Hematopoietic multipotent progenitor cell treated with erythropoietin and hydrocortisone succinate and interleukin-3 and kit ligand, for 8 days (in vitro differentiated cells): Measurements from ENCODE around the gene NEK9.
A peak's percentile ranks its signal among the peaks of the same experiment; 100 is the strongest.
"Not testable (repeated sequence)": the region's sequence is repeated elsewhere in the genome, so short reads cannot be mapped to it uniquely, and the experiment has no call there.

Experiments used
- DNase-seq: peaks from one replicate; pipeline ENCODE4 v3.0.0-alpha.2; 2015

NEK9 gene

DNA sequence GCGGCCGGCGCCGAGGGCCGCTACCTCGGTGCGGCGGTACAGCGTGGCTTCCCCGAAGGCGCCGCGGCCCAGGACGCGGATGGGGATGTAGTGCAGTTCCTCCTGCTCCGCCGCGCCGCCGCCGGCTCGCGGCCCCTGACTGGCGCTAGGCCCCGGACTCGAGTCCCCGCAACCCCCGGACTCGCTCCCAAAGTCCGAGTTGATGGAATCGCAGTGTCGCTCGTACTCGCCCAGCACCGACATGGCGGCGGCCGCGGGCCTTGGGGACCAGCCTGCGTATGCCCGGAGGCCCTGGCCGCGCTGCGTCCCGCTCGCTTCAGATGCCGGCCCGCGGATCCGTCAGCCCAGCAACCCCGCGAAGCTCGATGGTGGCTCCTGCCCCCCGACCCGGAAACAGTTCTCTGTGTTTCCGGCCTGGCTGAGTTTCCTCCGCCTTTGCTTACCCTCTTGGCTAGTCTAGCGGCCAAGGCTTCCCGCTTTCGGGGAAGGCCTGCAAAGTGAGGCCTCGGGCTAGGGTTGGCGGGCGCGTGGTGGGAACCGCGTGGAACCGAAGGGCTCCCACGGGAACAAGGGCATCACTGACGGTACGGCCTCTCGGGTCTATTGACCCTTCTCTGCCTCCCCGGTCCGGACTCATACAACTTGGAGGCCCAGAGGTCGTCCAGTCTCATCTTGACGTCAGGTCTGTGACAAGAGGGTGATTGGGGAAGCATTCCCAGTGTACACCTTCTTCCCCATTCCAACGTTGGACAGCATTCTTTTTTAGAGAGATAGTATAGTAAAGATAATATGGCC lies at the start of gene NEK9:
TSS of gene NEK9 (minus strand) at position 370 of the 795 bp plus-strand sequence. CDS start at position 243, 127 bp downstream.
- DNase-seq = peak; percentile 91

DNA sequence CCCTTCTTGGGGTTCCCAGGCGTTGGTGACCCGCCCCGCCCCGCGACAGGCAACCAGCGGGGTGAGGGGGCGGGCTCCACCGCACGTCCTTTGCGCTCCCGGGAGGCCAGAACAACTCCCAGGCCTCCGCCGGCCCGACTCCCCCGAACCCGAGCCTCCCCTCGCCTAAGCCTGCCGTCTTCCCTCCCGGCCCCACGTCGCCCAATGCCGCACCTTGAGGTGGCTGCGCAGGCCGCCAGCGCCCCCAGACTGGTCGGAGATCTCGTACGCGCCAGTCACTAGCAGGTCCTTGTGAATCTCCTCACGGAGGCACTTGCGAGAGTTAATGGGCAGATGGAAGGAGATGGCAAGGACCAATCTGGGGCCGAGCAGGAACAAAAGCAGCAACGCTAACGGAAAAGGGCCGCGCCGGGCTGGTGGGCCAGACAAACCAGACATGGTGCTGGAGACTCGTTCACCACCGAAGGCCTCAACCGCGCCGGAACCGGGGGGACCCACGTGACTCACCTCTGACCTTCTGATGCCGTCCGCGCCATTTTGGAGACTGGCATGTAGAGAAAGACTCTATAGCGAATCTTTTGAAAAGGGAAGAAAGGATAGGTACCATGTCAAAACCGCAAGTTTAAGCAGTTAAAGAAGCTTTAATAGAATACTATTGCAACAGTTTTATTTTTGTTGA lies 49.4 kb upstream of the NEK9 start, which contains the start of gene TMED10:
TSS of gene TMED10 (minus strand) at position 471 of the 679 bp plus-strand sequence. CDS start at position 438, 33 bp downstream.
- DNase-seq = peak; percentile 92

DNA sequence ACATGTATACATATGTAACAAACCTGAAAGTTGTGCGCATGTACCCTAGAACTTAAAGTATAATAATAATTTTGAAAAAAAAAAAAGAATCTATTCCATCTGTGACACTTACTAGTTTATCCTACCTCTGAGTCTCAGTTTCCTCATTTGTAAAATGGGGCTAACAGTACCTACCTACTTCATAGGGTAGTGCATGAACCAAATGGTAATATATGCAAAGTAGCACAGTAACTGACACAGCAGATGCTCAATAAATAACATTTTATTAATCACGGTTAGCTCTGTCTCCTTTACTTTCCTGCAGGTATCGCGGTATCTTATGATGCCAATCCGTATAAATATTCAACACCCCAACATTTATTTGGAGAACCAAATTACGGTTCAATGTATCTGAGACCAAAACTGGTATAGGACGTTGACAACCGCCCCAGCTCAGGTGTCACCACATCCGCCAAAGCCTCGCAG lies 48.9 kb upstream of the NEK9 start:
- DNase-seq = no peak

DNA sequence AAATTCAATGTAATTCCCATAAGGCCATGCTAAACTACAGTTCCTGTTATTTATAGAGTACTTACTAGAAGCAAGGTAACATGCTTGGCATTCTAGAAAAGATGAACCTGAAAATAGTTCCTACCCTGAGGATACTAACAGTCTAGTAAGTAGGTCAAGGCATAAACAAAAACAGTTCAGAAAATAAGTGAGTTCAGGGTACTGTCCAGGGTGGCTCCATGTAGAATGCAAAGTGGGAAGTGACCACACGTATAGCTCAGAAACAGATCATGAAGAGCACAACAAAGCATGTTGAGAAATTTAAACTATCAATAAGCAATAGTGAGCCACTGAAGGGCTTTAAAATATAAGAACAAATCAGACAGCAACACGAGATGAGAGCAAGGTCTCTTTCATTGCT lies 47.2 kb upstream of the NEK9 start:
- DNase-seq = no peak

DNA sequence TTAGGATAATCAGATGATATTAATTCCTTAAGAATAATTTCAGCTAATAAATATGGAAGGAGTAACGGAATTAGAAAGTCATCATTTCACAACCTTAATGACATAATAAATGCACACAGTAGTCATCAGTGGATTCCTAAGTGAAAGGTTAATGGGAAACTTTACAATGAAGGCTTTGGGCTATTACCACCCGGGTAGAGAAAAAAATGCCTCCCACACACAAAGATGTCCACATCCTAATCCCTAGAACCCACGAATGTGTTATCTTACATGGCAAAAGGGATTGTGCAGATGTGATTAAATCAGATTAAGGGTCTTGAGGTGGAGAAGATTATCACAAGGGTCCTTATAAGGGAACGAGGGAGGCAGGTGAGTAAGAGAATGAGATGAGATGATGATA lies 43.9 kb upstream of the NEK9 start:
- DNase-seq = no peak

DNA sequence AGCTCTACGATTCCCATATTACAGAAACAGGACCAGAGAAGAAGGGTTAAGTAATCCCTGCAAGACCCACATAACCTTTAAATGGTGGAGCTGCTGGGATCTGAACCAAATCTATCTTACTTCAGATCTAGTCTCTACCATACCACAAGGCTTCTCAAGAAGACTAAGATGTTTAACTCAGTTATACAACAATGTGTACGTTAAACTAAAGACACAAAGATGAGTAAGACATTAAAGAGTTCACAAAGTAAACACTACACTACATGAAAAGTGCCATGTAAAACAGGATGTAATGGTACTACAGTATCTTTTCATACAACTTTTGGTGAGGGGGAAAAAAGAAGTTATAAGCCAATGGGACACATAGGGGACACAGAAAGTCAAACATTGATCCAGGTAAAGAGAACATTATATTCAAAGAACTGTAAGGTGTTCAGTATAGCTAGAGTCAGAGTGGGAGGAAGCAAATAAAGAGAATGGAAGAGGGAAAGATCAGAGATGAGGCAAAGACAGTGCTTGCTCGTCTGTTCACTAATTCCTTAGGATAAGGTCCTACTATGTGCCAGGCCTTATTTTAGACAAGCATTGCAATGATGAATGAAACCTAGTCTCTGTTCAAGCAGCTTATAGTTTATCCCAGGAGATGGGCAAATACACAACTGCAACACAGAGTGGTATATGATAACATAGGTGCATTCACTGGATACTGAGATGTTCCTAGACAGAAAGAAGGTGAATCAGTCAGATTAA lies 41.9 kb upstream of the NEK9 start:
- DNase-seq = no peak

DNA sequence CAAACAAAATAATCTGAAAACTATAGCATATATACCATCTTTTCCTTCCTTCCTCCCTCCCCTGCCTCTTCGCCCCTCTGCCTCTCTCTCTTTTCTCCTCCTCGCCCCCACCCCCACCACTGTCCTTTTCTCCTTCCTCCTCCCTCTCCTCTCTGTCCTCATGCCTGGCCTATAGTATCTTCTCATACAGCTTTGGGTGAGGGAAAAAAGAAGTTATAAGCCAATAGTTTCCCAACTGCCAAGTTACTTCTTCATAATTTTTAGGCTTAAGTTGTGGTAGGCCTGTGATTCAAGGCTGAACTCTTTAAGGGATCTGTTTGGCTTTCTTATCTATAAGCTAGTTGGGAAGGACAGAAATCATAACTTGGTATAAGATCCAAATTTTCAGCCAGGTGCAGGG lies 40.5 kb upstream of the NEK9 start:
- DNase-seq = no peak

DNA sequence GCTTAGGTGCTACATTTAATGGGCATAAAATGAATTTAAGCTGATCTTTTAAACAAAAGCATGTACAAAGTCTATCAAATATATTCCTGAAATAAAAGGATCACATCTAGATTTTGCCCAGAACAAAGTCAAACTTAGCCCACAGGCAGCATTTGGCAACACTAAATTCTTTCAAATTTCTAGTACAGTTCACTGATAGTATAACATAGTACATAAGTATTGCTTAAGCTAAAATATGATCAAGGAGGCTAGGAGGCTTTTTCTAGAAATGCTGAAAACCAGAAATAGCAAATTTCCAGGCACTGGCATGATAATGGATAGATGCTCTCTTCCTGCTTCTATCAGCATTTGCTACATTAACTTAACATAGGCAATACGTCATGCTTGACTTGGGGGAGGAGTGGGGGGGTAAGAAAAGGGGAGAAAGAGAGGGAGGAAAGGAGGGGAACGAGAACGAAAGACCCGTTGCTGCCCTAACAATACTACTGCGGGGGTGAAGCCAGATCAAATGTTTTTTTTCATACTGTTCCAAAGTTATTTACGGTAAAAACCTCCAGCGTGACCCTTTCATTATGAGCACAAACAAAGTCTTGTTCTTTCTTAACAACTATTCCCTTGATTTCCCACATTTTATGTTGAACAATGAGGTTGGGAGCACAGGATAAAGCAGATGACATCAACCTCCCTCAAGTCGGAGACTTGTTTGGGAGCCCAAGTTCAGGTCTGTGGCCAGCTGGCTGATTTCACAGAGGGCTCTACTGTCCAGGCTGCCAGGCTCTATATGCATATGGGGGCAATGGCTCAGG lies 38.9 kb upstream of the NEK9 start:
- no peak for DNase-seq

DNA sequence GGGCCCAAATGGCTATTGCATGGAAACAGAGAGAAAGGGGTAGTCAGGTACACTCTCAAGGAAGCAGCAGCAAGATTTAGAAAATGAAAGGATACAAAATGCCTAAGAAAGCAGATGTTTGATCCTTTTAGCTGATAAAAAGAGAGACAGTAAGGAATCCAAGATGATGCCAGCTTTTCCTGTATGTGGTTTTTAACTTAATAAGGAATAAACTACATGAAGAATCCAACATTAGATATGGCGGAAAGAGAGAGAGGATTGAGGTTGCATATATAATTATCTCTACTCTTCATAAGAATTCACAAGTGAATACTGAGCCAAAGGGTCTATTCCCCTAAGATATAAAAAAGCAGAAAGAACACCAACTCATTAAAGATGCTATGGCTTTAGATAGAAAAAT lies 38.0 kb upstream of the NEK9 start:
- DNase-seq = no peak

DNA sequence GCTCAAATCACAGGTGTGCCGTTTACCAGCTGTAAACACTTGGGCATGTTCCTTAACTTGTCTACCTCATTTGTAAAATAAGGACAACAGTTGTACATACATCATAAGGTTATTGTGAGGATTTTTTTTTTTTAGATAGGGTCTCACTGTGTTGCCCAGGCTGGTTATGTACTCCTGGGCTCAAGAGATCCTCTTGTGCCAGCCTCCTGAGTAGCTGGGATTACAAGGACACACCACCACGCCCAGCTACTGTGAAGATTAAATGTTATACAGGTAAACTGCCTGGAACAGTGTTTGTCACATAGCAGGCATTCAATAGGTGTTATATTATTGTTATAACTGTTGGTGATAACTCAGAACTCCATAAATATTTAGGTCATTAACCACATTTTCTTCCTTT lies 36.8 kb upstream of the NEK9 start:
- no peak for DNase-seq

DNA sequence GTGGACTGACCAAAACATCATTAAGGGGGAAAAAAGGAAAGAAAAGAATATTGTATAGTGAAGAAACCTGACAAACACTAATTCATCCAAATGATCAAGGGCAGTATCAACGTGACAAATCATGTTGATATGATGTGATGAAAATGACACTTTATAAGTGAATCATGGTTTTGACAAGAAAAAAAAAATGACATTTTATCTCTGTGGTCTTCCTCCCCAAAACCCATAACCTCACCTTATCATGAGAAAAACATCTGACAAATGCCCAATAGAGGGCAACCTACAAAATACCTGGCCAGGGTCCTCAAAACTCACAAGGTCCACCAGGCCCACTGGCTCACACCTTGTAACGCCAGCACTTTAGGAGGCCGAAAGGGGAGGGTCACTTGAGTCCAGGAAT lies 35.8 kb upstream of the NEK9 start:
- DNase-seq = no peak

DNA sequence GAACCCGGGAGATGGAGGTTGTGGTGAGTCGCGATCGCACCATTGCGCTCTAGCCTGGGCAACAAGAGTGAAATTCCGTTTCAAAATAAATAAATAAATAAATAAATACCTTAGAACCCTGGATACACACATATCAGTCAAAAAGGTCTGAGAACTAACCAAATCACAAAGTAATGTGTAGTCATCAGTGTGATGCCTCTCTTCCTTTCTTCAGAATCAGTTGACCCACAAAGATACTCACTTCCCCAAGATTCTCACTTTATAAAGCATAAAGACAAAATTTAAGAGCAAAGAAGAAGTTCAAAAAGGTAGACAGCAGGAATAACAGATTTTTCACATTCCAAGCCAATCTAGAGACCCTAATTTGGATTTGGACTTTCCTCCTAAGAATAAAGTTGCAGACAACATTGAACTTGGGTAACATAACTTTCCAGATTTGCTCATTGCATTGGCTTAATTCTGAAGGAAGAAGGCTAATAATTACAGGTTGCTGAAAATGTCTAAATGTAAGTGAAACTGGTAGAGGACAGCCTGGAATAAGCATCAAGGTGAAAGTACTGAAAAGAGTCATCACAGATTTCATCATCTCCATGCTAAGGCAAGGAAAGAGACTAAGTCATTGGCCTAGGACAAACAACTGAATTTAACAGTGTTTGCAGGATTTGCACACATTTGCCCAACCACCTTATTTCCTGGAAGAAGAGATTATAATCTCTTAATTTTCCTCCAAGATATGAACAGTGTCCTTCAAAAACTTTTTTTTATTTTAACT lies 32.2 kb upstream of the NEK9 start:
- no peak for DNase-seq

DNA sequence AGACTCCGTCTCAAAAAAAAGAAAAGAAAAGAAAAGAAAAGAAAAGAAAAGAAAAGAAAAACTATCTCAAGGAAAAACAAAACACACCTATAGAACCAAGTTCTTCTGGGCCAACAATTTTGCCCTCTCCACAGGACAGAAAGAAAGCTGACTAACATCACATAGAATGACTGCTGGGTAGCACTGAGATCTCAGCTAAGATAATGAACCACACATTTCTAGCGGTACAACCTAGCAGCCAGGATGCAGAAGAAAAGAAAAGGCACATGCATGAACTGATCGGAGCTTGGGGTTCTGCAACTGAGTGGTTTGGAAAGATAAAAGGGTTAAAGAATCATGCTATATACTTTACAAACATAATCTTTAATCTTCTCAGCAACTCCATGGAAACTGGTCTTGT lies 30.1 kb upstream of the NEK9 start:
- DNase-seq = peak; percentile 37

DNA sequence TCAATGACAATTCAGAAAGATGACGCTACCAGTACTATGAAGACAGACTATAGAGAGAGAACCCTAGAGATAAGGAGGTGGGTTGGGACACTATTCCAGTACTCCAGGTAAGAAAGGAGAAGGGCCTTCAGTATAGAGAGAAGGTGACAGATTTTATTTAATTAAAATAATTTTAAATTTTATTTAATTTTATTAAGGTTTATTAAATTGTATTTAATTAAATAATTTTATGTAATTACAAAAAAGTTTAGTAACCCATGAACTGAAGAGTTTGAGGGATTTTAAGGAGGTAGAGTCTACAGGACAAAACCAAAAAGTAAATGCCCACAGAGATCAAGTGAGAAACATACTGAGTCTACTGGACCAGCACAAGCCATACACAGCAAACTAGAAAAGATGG lies 29.3 kb upstream of the NEK9 start:
- DNase-seq = no peak

DNA sequence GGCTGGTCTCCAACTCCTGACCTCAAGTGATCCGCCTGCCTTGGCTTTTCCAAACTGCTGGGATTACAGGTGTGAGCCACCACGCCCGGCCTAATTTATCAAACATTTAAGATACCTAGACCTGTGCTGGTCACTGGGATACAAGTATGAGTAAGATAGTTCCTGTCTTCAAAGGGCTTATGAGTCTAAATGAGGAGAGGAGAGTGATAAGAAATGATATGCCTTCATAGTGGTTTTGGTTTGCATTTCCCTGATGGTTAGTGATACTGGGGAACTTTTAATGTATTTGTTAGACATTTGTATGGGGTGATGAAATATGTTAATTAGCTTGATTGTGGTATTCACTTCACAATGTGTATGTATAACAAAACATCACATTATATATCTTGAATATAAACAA lies 28.3 kb upstream of the NEK9 start:
- DNase-seq = no peak

DNA sequence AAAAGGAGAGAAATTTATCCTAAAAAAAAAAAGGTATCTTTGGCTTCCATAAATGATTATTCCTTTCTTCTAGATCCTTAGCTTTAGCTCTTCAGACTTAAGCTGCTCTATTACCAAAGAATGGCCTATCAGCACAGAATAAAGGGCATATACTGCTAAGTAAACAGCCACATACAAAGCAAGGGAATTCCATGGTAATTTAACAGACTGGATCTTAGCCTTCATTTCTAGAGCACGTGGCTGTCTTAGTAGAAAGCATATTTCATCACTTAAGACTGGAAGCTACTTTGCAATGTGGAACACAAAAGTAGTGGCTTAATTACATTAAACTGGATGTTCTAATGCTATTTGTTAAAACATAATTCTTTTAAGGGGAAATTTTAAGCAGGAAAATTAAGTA lies 26.4 kb upstream of the NEK9 start:
- no peak for DNase-seq

DNA sequence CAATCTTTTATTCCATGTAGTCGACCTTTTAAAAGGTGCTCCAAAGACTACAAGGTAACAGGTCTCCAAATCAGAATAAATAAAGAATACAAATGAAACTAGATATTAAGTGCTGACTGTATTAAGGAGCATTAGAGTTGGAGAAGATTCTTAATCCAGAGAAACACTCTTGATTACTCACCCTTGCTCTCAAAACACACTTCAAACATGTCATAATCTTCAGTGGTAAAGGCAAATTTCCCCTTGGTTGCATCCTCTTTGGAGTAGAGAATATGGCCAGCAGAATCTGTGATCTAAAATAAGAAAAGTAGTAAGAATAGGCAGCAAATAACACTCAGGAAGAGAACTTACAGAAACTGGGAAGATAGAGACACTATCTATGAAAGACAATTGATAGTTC lies 25.0 kb upstream of the NEK9 start:
- DNase-seq = no peak

DNA sequence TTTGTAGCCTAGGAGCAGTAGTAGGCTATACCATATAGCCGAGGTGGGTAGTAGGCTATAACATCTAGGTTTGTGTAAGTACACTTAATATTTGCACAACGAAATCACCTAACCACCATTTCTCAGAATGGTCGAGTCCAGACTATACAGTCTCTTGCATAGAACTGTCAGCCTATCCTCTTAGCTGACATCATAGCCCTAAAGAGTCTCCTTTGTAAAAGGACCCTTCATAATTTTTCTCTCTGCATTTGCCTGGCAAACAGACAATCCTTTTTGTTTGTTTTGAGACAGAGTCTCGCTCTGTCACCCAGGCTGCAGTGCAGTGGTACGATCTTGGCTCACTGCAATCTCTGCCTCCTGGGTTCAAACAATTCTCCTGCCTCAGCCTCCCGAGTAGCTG lies 23.8 kb upstream of the NEK9 start:
- DNase-seq = not testable (repeated sequence)

DNA sequence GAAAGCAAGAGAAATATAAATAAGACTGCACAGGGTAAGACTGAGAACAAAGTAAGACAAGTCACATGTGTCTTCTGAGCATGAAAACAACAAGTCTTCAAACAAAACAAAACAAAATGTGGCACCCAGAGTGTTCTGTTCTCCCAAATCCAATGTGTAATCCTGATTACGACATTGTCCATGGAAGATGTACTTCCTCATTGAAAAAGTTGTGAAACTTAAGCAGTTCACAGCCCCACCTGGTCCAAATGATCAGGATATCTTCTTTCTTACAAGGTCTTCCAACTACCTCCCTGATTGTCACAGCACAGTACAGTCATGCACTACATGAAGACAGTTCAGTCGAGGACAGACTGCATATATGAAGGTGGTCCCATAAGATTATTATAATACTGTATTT lies 23.3 kb upstream of the NEK9 start:
- no peak for DNase-seq

DNA sequence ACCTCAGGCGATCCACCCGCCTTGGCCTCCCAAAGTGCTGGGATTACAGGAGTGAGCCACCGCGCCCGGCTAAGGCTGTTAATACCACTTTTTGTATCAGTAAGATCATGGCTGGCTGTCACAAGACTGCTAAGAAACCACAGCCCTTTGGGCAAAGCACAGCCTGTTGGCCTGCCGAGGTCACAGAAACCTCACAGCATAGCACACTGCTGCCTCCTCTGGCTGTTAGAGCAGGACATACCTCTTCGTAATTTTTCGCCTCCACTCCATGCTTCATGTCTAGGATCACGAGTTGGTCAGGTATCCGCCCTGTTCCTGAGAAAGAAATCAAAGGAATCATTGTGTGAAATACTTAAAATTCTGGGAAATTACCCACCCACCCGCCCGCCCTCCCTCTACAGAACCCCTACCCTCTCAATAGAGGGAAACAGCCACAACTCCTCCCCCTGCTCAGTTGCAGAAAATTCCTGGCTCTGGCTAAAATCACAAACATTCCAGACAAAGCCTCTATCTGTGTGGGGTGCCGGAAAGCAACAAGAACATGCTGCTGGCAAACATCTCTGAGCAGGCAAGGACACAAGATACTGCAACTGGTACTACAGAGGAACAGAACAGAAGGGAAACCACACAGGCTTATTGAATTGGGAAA lies 20.7 kb upstream of the NEK9 start:
- DNase-seq = peak; percentile 88

DNA sequence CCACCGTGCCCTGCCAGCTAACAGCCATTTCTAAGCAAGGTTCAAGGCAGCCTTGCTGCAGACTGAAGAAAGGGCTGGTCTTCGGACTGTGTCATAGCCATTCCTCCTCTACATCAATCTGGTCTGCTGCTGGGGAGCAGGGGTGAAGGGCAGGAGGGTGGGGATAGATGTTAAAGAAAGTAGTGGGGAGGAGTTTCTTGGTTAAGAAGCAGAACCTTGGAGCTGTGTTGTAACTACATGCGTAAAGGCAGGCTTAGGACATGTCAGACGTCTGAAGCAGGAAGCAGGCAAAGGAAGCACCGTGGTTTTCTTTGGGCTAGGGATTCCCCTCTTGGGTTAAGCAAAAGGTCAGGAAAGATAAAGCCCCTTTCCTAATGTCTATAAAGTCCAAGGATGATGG lies 18.1 kb upstream of the NEK9 start:
- no peak for DNase-seq
